H9 (cell line): Measurements from ENCODE around the gene BRS3. TPM values are rescaled to one million over a fixed set of nuclear protein-coding genes. Genes with fewer than 3 reads are reported as not detected.

Experiments used
- DNase-seq: peaks from one replicate; pipeline ENCODE4 v3.0.0-alpha.2; 2017
- H2AFZ ChIP-seq: one replicate; pipeline ENCODE4 v1.6.1; 2013; ENCODE audit warnings: mild to moderate bottlenecking, low read length, control low read depth, moderate library complexity
- H2AK5ac ChIP-seq: 2 replicates; pipeline ENCODE4 v1.6.1; 2013; ENCODE audit warnings: low read length, control low read depth, mixed read lengths; ENCODE audit not compliant: insufficient read length
- H2BK120ac ChIP-seq: one replicate; pipeline ENCODE4 v1.6.1; 2013; ENCODE audit warnings: low read depth, mild to moderate bottlenecking, low read length, control low read depth, inconsistent platforms; ENCODE audit not compliant: poor library complexity, severe bottlenecking
- H2BK12ac ChIP-seq: 2 replicates; pipeline ENCODE4 v1.6.1; 2013; ENCODE audit warnings: low read length, control low read depth, mixed read lengths, low read depth; ENCODE audit not compliant: insufficient read length
- H2BK15ac ChIP-seq: 2 replicates; pipeline ENCODE4 v1.6.1; 2013; ENCODE audit warnings: low read depth, low read length, control low read depth
- H2BK20ac ChIP-seq: one replicate; pipeline ENCODE4 v1.6.1; 2013; ENCODE audit warnings: low read depth, mild to moderate bottlenecking, low read length, control low read depth, inconsistent platforms; ENCODE audit not compliant: poor library complexity, severe bottlenecking
- H2BK5ac ChIP-seq: 2 replicates; pipeline ENCODE4 v1.6.1; 2013; ENCODE audit warnings: low read length, control low read depth, mixed read lengths; ENCODE audit not compliant: insufficient read length
- H3K14ac ChIP-seq: 2 replicates; pipeline ENCODE4 v1.6.1; 2013; ENCODE audit warnings: low read length, control low read depth; ENCODE audit not compliant: insufficient read depth
- H3K18ac ChIP-seq: 2 replicates; pipeline ENCODE4 v1.6.1; 2013; ENCODE audit warnings: low read depth, mild to moderate bottlenecking, mixed read lengths, low read length, control low read depth; ENCODE audit not compliant: insufficient read length
- H3K23ac ChIP-seq: 2 replicates; pipeline ENCODE4 v1.6.1; 2013; ENCODE audit warnings: low read length, control low read depth, mixed read lengths, low read depth; ENCODE audit not compliant: insufficient read length
- H3K23me2 ChIP-seq: 2 replicates; pipeline ENCODE4 v1.6.1; 2013; ENCODE audit warnings: low read depth, mild to moderate bottlenecking, mixed read lengths, low read length, control low read depth; ENCODE audit not compliant: insufficient read length, poor library complexity, severe bottlenecking
- H3K27ac ChIP-seq: 2 replicates; pipeline ENCODE4 v1.5.1; 2013; ENCODE audit warnings: low read length, control low read depth, mixed read lengths, low read depth; ENCODE audit not compliant: insufficient read length
- H3K27me3 ChIP-seq: 2 replicates; pipeline ENCODE4 v1.6.1; 2013; ENCODE audit warnings: low read length, control low read depth, inconsistent platforms; ENCODE audit not compliant: insufficient read depth
- H3K4ac ChIP-seq: 2 replicates; pipeline ENCODE4 v1.6.1; 2013; ENCODE audit warnings: low read depth, mild to moderate bottlenecking, control low read depth, inconsistent platforms, low read length, moderate library complexity
- H3K4me1 ChIP-seq: 2 replicates; pipeline ENCODE4 v1.6.1; 2013; ENCODE audit warnings: low read length, control low read depth, inconsistent platforms; ENCODE audit not compliant: insufficient read depth
- H3K4me2 ChIP-seq: 2 replicates; pipeline ENCODE4 v1.6.1; 2013; ENCODE audit warnings: low read length, control low read depth, mixed read lengths; ENCODE audit not compliant: insufficient read length, insufficient read depth
- H3K56ac ChIP-seq: 2 replicates; pipeline ENCODE4 v1.6.1; 2013; ENCODE audit warnings: low read depth, mild to moderate bottlenecking, mixed read lengths, low read length, control low read depth; ENCODE audit not compliant: insufficient read length
- H3K79me1 ChIP-seq: 2 replicates; pipeline ENCODE4 v1.6.1; 2013; ENCODE audit warnings: low read depth, mild to moderate bottlenecking, moderate library complexity, low read length, control low read depth, inconsistent platforms; ENCODE audit not compliant: insufficient read depth, poor library complexity, severe bottlenecking
- H3K79me2 ChIP-seq: 2 replicates; pipeline ENCODE4 v1.6.1; 2013; ENCODE audit warnings: low read length, control low read depth, inconsistent platforms; ENCODE audit not compliant: insufficient read depth
- H3K9ac ChIP-seq: 2 replicates; pipeline ENCODE4 v1.6.1; 2013; ENCODE audit warnings: low read length, control low read depth, mixed read lengths; ENCODE audit not compliant: insufficient read length; ENCODE audit errors: extremely low read depth
- H3K9me3 ChIP-seq: one replicate; pipeline ENCODE4 v1.6.1; 2013; ENCODE audit warnings: low read depth, low read length, inconsistent platforms; ENCODE audit not compliant: control insufficient read depth
- H3T11ph ChIP-seq: one replicate; pipeline ENCODE4 v1.6.1; 2013; ENCODE audit warnings: mild to moderate bottlenecking, low read length, control low read depth, inconsistent platforms
- H4K20me1 ChIP-seq: one replicate; pipeline ENCODE4 v1.6.1; 2013; ENCODE audit not compliant: control insufficient read depth, insufficient read length, insufficient read depth
- H4K5ac ChIP-seq: 2 replicates; pipeline ENCODE4 v1.6.1; 2013; ENCODE audit warnings: low read depth, mild to moderate bottlenecking, mixed read lengths, low read length, control low read depth; ENCODE audit not compliant: insufficient read length
- H4K8ac ChIP-seq: replicated peaks from 2 replicates; pipeline ENCODE4 v1.6.1; 2013; ENCODE audit warnings: low read length, control low read depth, mixed read lengths, low read depth; ENCODE audit not compliant: insufficient read length
- H4K91ac ChIP-seq: 2 replicates; pipeline ENCODE4 v1.6.1; 2013; ENCODE audit warnings: low read depth, mild to moderate bottlenecking, moderate library complexity, mixed read lengths, low read length, control low read depth; ENCODE audit not compliant: insufficient read length
- H3K27ac Mint-ChIP-seq, 3 experiments: 2 replicates in 2 of 3; 3 replicates in 1 of 3; pipeline ENCODE4 v1.8.0; 2020 to 2021; ENCODE audit warnings: mixed read lengths in 3 of 3, mild to moderate bottlenecking in 1 of 3, moderate library complexity in 1 of 3
- H3K27me3 Mint-ChIP-seq: 2 replicates; pipeline ENCODE4 v1.8.0; 2021; ENCODE audit warnings: low read depth, mild to moderate bottlenecking, moderate library complexity, mixed read lengths
- H3K36me3 Mint-ChIP-seq, 3 experiments: 2 replicates in 2 of 3; 3 replicates in 1 of 3; pipeline ENCODE4 v1.8.0; 2020 to 2021; ENCODE audit warnings: low read depth in 3 of 3, mixed read lengths in 3 of 3; ENCODE audit not compliant: insufficient read depth in 1 of 3
- H3K4me1 Mint-ChIP-seq, 2 experiments: 2 replicates each; pipeline ENCODE4 v1.8.0; 2020; ENCODE audit warnings: mixed read lengths in 2 of 2
- H3K4me3 Mint-ChIP-seq, 2 experiments: 2 replicates in 1 of 2; 3 replicates in 1 of 2; pipeline ENCODE4 v1.8.0; 2020 to 2021; ENCODE audit warnings: mild to moderate bottlenecking in 2 of 2, mixed read lengths in 2 of 2, moderate library complexity in 1 of 2
- H3K9me3 Mint-ChIP-seq, 2 experiments: 2 replicates in 1 of 2; 3 replicates in 1 of 2; pipeline ENCODE4 v1.8.0; 2020; ENCODE audit warnings: mild to moderate bottlenecking in 2 of 2, mixed read lengths in 2 of 2, moderate library complexity in 1 of 2
- WGBS: extraction: QIAGEN DNeasy Blood & Tissue Kit; methylation state at CpG from one replicate; pipeline ENCODE4 v1.1.7; 2013; ENCODE audit warnings: missing lambda C conversion rate, low lambda C conversion rate, mixed read lengths; ENCODE audit not compliant: insufficient read length; ENCODE audit errors: extremely low coverage; 5-methylcytosine and 5-hydroxymethylcytosine counted together
- total RNA-seq: library from RNA; stranded (reverse); gene quantifications from 2 replicates; pipeline ENCODE4 v1.2.1, GENCODE V29; 2021
- TF ChIP-seq, protein P1 (sequence below): fragments of 200-600 bp; sonication (generic); conservative IDR thresholded peaks from 3 replicates; pipeline ENCODE4 v1.8.0; 2021; ENCODE audit warnings: antibody characterized with exemption, mild to moderate bottlenecking

BRS3 gene
- total RNA-seq, 1 experiment from 2014 or later: not detected

DNA sequence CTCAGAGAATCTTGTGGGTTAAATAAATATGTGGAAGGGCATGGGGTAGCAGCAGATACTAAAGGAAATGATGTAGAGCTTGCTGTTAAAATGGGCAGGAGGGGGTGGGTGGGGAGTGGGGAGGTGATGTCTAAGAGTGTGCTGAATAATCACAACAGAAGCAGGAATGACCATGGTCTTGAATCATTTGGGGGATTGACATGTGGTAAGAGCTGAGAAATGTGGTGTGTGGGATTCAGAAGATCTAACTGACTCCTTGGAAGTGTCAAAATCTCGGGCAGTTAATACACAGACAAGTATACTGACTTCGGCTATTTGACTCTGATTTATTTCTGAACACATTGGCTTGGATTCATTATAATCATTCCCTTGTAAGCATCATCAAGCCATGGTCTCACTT, 51.1 kb downstream of the BRS3 start:
- no peak overlapping the region for H2BK12ac ChIP-seq
- peaks cover 45% of the 10 kb centered on the region for H3K9me3 ChIP-seq
- Mint-ChIP-seq H3K27ac (no peak overlapping the region), H3K27me3 (peaks cover 4% of the 10 kb centered on the region; the same call in 1 of the 2 replicates), H3K4me3 (no peak overlapping the region), H3K4me1 (no peaks in the 10 kb centered on the region), H3K9me3 (peaks cover 58 to 62% of the 10 kb centered on the region in 2 experiments), H3K36me3 (no peaks in the 10 kb centered on the region)
- H2AFZ ChIP-seq: no peak overlapping the region
- DNase-seq: no peak
- no peak overlapping the region for H3T11ph ChIP-seq
- no peak overlapping the region for H3K4ac ChIP-seq
- no peaks in the 10 kb centered on the region for H3K23me2 ChIP-seq
- WGBS: no CpG with 5 or more reads among the region's 2 CpGs
- H3K9ac ChIP-seq: no peak overlapping the region
- H3K23ac ChIP-seq: no peak overlapping the region
- no peak overlapping the region for H4K5ac ChIP-seq
- no peak overlapping the region for H4K91ac ChIP-seq
- H4K8ac ChIP-seq: no peak overlapping the region
- no peaks in the 10 kb centered on the region for H3K27me3 ChIP-seq
- H3K4me1 ChIP-seq: no peaks in the 10 kb centered on the region
- no peak overlapping the region for H2BK120ac ChIP-seq
- TF ChIP-seq, protein P1, sequence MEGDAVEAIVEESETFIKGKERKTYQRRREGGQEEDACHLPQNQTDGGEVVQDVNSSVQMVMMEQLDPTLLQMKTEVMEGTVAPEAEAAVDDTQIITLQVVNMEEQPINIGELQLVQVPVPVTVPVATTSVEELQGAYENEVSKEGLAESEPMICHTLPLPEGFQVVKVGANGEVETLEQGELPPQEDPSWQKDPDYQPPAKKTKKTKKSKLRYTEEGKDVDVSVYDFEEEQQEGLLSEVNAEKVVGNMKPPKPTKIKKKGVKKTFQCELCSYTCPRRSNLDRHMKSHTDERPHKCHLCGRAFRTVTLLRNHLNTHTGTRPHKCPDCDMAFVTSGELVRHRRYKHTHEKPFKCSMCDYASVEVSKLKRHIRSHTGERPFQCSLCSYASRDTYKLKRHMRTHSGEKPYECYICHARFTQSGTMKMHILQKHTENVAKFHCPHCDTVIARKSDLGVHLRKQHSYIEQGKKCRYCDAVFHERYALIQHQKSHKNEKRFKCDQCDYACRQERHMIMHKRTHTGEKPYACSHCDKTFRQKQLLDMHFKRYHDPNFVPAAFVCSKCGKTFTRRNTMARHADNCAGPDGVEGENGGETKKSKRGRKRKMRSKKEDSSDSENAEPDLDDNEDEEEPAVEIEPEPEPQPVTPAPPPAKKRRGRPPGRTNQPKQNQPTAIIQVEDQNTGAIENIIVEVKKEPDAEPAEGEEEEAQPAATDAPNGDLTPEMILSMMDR: no peak
- H2BK20ac ChIP-seq: no peak overlapping the region
- H4K20me1 ChIP-seq: no peaks in the 10 kb centered on the region
- no peak overlapping the region for H3K14ac ChIP-seq
- no peak overlapping the region for H2AK5ac ChIP-seq
- H2BK5ac ChIP-seq: no peak overlapping the region
- H3K18ac ChIP-seq: no peak overlapping the region
- H3K79me2 ChIP-seq: no peaks in the 10 kb centered on the region
- H3K56ac ChIP-seq: no peak overlapping the region
- no peak overlapping the region for H3K27ac ChIP-seq
- no peak overlapping the region for H2BK15ac ChIP-seq
- H3K79me1 ChIP-seq: no peaks in the 10 kb centered on the region
- no peak overlapping the region for H3K4me2 ChIP-seq
